GM15510 (cell line): ENCODE results near the gene PERCC1.
A peak's percentile ranks its signal among the peaks of the same experiment; 100 is the strongest.

Experiments used
- POLR2A ChIP-seq: IDR thresholded peaks from 3 replicates; pipeline ENCODE4 v1.6.1; 2011; ENCODE audit warnings: borderline replicate concordance; ENCODE audit not compliant: insufficient read length; ENCODE audit errors: extremely low read depth

The PERCC1 gene

GRCh38 chr16:1427473-1428461 lies 3.1 kb upstream of the PERCC1 start:
- no peak for TF ChIP-seq POLR2A

- peak; percentile 28 for TF ChIP-seq POLR2A
Measured at GRCh38 chr16:1428511-1428910, 2.4 kb upstream of the PERCC1 start.

GRCh38 chr16:1429012-1429411 lies 1.9 kb upstream of the PERCC1 start:
- TF ChIP-seq POLR2A = no peak

GRCh38 chr16:1429631-1430030 lies 1.2 kb upstream of the PERCC1 start:
- no peak for TF ChIP-seq POLR2A

GRCh38 chr16:1430214-1430758 lies 592 bp upstream of the PERCC1 start:
- no peak for TF ChIP-seq POLR2A

- no peak for TF ChIP-seq POLR2A
Measured at GRCh38 chr16:1431497-1432270, 806 bp downstream of the PERCC1 start.

- TF ChIP-seq POLR2A = no peak
Measured at GRCh38 chr16:1432388-1433262, 1.7 kb downstream of the PERCC1 start.

- TF ChIP-seq POLR2A = no peak
Measured at GRCh38 chr16:1433263-1433560, 2.3 kb downstream of the PERCC1 start.

GRCh38 chr16:1433756-1434155 lies 2.9 kb downstream of the PERCC1 start:
- no peak for TF ChIP-seq POLR2A

GRCh38 chr16:1434644-1435592 lies 4.0 kb downstream of the PERCC1 start:
- no peak for TF ChIP-seq POLR2A

GRCh38 chr16:1435921-1436697 lies 5.2 kb downstream of the PERCC1 start:
- no peak for TF ChIP-seq POLR2A

GRCh38 chr16:1436731-1437355 lies 6.0 kb downstream of the PERCC1 start:
- TF ChIP-seq POLR2A = no peak
